NCI-H1930 (cell line): Measurements from ENCODE around the gene P3H3.
"Not testable (repeated sequence)": the region's sequence is repeated elsewhere in the genome, so short reads cannot be mapped to it uniquely, and the experiment has no call there.

ENCODE experiments used
- DNase-seq, 2 experiments: peaks; one replicate each; lab custom pipeline; 2025; lab: John Stamatoyannopoulos, UW

Gene P3H3

DNA sequence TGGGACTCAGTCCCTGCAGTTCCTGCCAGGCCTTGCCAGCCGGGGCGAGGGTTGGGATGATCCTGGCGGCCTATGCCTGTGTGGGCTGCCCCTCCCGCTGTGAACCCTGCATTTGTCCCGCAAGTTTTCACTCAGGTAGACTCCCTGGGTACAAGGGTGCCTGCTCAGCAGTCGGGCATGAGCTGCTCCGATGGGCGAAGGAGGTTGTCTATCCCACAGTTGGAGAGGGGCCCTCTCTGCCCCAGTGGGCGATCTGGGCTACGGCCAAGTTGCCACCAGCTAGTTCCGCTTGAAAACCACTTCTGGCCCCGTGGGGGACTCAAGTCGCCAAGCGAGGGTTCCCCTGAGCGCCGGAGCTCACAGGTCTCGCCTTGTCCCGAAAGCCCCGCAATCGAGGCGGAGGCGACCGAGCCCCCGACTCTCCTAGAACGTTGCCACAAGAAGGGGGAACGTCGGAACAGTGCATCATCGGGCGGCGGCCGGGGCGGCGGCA, 38.8 kb downstream of the P3H3 start:
- DNase-seq: no peak

DNA sequence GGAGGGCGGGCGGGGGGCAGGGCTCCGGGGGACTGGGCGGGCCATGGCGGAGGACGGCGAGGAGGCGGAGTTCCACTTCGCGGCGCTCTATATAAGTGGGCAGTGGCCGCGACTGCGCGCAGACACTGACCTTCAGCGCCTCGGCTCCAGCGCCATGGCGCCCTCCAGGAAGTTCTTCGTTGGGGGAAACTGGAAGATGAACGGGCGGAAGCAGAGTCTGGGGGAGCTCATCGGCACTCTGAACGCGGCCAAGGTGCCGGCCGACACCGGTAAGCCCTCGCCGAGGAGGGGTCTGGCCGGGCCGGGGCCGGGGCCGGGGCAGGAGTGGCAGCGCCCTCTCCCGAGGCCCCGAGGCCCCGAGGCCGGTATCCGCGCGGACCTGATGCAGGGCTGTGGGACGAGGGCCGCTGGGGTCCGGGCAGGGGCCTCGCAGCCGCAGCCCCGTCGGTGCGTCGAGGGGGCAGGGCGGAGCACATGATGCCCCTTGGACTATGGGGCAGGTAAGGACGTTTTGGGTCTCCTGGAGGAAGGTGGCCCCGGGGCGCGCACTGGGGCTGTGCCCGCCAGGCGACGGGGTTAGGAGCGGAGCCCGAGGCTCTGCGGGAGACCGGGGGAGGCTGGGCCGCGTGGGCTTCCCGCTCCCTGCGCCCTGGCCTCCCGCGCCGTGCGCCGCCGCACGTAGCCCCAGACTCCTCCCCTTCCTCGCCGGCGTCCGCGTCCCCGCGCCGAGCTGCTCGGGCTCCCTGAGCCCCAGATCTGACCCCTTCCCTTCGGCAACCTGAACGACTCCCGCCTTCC, 39.4 kb downstream of the P3H3 start, which contains the start of gene TPI1:
TSS of gene TPI1 (plus strand) at position 119 of the 798 bp plus-strand sequence. CDS start at position 155, 36 bp downstream.
- DNase-seq: peak; percentile 69 to 79

DNA sequence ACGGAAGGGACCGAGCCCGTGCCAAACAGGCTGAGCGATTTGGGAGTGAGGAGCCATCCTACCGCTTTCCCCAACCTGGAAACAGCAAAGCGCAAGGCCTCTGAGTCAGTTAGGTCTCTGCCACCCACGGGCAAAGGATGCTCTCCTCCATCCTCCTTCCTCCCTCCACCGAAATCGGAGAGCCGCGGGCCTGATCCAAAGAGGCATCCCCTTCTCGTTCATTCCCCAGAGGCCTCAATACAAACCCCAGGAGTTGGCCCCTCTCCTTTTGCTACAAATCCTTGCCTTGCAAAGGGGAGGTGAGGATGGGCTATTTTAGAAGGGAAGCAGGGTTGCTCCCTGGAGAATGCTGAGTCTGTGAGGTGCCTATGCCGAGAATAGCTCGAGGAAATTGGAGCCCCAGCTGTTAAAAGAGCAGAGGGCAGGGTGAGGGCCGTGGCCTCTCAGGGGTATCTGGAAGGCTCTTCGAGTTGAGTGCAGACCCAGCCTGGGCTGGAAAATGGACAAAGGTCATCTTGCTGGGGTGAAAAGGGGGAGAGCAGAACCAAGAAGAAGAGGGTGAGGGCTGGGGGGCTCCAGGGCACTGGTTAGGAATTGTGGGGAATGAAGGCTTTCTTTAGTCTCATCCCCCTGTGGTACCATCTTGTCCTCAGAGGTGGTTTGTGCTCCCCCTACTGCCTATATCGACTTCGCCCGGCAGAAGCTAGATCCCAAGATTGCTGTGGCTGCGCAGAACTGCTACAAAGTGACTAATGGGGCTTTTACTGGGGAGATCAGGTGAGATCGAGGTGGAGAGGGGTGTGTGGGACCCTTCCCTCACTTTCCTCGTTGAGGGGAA, 40.2 kb downstream of the P3H3 start:
- DNase-seq: no peak

- peak; percentile 74 to 87 for DNase-seq
Observed at GRCh38 chr12:6869049-6870021, 41.1 kb downstream of the P3H3 start.

DNA sequence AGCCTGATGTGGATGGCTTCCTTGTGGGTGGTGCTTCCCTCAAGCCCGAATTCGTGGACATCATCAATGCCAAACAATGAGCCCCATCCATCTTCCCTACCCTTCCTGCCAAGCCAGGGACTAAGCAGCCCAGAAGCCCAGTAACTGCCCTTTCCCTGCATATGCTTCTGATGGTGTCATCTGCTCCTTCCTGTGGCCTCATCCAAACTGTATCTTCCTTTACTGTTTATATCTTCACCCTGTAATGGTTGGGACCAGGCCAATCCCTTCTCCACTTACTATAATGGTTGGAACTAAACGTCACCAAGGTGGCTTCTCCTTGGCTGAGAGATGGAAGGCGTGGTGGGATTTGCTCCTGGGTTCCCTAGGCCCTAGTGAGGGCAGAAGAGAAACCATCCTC, 42.1 kb downstream of the P3H3 start:
- not testable (repeated sequence) for DNase-seq

DNA sequence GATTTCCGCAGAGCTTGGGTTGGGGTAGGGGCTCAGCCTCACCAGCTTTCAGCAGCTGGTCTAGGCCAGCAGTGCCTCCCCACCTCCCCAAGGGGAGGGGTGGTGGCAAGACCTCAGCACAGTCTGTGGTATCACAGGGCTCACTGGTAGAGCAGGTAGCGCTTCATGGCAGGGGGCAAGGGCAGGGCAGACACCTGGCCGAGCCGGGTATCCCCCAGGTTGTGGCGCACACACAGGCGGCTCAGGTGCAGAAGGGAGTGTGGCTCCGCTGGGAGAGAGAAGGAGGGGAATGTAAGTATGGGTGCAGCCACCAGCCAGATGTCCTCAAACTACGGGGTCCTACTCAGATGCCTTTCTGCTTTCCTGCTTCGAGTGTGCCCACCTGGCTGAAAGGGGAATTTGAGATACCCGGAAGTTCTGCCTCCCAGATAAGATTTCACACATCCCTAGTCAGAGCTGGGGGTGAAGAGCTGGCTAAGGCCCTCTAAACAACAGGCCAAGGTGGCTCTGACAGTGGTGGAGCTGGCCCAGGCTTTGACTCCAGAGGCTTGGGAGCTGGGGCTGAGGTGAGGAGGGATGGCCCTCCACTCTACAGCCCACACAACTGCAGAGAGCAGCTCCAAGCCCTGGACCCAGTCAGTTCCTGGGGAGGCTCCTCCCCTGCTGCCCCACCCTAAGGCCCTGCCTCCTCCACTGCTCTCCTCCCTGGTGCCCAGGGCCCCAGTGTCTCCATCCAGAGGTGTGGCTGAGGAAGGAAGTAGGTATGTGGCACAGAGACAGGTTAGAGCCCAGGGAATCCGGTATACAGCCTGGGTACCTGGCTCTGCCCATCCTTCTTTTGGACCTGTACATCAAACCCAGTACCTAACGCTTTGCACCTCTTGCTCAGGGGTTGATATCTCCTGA, 43.1 kb downstream of the P3H3 start:
- DNase-seq: no peak

GRCh38 chr12:6872073-6873048, 44.2 kb downstream of the P3H3 start:
- peak; percentile 72 to 85 for DNase-seq

DNA sequence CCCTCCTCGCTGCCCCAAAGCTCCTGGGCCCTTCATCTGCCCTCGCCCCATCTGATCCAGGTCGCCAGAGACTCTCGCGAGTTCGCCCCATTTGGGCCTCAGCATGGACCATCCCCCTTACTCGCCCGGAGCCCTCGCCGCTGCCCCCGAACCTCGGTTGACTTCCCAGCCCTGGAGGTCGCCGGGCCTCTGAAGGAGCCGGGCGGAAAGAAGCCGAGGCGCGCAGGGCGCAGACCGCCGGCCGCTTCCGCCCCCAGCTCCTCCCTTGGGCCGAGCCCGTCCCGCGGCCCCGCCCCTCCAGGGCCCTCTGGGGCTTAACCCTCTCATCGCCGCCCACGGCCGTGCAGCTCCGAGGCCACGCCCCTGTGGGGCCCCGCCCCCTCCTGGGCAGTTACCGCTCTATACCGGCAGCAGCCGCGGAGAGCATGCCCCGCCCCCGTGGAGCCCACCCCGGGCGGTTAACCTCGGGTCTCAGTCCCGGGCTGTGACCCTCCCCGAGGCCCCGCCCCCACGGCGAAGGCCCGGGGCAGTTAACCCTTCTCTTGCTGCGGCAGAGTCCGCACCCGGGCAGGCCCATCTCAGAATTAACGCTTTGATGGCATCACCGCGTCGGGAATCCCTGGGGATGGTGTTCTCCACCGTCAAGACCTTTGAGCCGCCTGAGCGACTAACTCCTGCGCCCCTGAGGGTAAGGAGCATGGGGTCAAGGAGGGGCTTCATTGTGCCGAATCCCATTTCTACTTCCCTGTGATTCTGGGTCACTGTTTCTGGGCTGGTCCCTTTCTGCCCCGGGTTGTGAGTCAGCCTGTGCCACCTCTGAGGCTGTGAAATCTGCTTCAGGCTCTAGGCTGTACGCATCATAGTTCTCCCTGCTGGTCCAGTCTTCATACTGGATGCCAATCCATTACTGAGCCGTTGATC, 45.1 kb downstream of the P3H3 start, which contains the start of gene SPSB2:
TSS of gene SPSB2 (minus strand) at position 210 of the 921 bp plus-strand sequence. CDS start 402 bp downstream, outside the sequence.
- DNase-seq: peak; percentile 96 to 98

- not testable (repeated sequence) for DNase-seq
Observed at GRCh38 chr12:6874015-6874368, 45.8 kb downstream of the P3H3 start.

- not testable (repeated sequence) for DNase-seq
Observed at GRCh38 chr12:6879824-6880223, 51.6 kb downstream of the P3H3 start.

DNA sequence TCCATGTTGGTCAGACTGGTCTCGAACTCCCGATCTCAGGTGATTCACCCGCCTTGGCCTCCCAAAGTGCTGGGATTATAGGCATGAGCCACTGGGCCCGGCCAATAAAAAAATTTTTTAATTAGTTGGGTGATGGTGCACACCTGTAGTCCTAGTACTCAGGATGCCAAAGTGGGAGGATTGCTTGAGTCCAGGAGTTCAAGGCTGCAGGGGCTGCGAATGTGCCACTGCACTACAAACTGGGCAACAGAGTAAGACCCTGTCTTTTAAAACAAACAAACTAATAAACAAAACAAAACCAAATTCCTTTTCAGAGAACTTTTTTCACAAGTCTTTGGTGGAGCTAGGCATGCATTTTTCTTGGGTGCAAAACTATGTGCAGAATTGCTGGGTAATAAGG, 55.0 kb downstream of the P3H3 start:
- no peak for DNase-seq

- no peak for DNase-seq
Observed at GRCh38 chr12:6883683-6884082, 55.5 kb downstream of the P3H3 start.

DNA sequence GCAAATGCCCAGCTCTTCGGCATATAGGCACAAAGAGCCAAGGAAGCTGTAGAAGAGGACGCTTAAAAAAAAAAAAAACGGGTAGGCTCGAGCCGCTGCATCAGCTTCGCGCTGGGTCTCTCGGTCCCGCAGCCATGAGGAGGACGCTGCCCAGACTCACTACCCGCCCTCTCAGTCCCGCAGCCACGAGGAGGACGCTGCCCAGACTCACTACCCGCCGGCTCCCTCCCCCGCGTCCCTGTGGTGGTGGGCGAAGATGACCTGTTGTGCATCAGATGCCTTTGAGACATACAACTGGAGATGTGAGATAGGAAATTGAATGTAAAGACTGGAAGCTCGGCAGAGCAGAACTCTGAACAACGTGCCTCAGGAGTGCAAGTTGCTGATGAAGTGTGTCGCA, 56.3 kb downstream of the P3H3 start:
- no peak for DNase-seq

- DNase-seq: not testable (repeated sequence)
Observed at GRCh38 chr12:6886206-6886999, 58.2 kb downstream of the P3H3 start.

DNA sequence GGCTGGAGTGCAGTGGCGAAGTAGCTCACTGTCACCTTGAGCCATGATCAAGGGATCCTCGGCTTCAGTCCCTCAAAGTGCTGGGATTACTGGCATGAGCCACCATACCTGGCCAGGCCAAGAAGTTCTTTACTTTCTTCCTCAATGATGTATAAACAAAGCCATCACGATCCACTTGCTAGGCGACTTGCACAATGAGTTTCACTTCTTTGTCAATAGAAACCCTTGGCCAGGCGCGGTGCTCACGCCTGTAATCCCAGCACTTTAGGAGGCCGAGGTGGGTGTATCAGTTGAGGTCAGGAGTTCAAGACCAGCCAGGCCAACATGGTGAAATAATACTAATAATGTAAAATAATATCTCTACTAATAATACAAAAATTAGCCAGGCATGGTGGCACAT, 59.3 kb downstream of the P3H3 start:
- no peak for DNase-seq

DNA sequence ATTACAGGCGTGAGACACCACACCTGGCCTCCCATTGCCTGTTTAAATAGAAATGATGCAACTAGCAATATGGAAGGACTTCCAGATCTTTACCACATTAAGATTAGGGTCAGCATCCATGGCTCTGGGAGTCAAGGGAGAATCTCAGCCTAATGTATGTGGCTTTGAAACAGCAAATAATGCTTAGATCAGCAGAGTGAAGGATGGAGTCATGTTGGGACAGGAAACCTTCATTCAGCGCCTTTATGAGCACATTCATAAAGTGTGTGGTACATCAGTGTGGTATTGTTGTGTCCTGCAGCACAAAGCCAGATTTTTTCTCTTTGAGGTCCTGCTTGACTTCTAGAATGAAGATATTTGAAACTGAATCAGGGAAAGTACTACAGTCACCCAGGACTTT, 60.2 kb downstream of the P3H3 start:
- no peak for DNase-seq

GRCh38 chr12:6888794-6889193, 60.6 kb downstream of the P3H3 start:
- DNase-seq: not testable (repeated sequence)
